Caco-2 (cell line): Measurements from ENCODE around the gene INSL3. TPM values are rescaled to one million over a fixed set of nuclear protein-coding genes. Genes with fewer than 3 reads are reported as not detected.

ENCODE experiments used
- BruUV-seq: library from RNA; stranded (reverse); fragments of 400-500 nt; replicated peaks from 2 replicates; lab custom pipeline; 2021; lab: Mats Ljungman, UMichigan
- CTCF ChIA-PET: fragments of 300-600 bp; sonication (Branson Sonifier 250); formaldehyde crosslinking; loops from one replicate; lab custom pipeline; 2022; ENCODE audit warnings: antibody characterized with exemption; lab: Charles Lee
- POLR2A ChIA-PET: fragments of 300-600 bp; sonication (Branson Sonifier 250); formaldehyde crosslinking; loops from one replicate; lab custom pipeline; 2022; ENCODE audit warnings: antibody characterized with exemption; lab: Charles Lee
- DNase-seq, 2 experiments: peaks; one replicate each; pipeline versions ENCODE4 v3.0.0 to v3.0.0-alpha.2; 2020 to 2022
- H3K27me3 ChIP-seq: replicated peaks from 2 replicates; pipeline ENCODE4 v1.6.0; 2011; ENCODE audit warnings: low read length; ENCODE audit not compliant: control insufficient read depth, insufficient read depth
- H3K36me3 ChIP-seq: 2 replicates; pipeline ENCODE4 v1.5.1; 2011; ENCODE audit warnings: low read length; ENCODE audit not compliant: control insufficient read depth, insufficient read depth
- H3K4me1 ChIP-seq: fragments of 250-450 bp; sonication (Bioruptor Pico); 2 replicates; pipeline ENCODE4 v1.5.1; 2020; ENCODE audit warnings: mild to moderate bottlenecking
- H3K4me3 ChIP-seq: 2 replicates; pipeline ENCODE4 v1.5.1; 2011; ENCODE audit warnings: low read depth, mild to moderate bottlenecking, control low read depth, low read length
- H3K9me3 ChIP-seq: fragments of 250-450 bp; sonication (Bioruptor Pico); 2 replicates; pipeline ENCODE4 v1.5.1; 2020; ENCODE audit warnings: mild to moderate bottlenecking, moderate library complexity
- H3K27ac Mint-ChIP-seq: one replicate; pipeline ENCODE4 v1.8.0; 2022; ENCODE audit warnings: mixed read lengths; ENCODE audit not compliant: unreplicated experiment
- H3K27me3 Mint-ChIP-seq: one replicate; pipeline ENCODE4 v1.8.0; 2022; ENCODE audit warnings: mixed read lengths; ENCODE audit not compliant: insufficient read depth, unreplicated experiment
- H3K36me3 Mint-ChIP-seq: one replicate; pipeline ENCODE4 v1.8.0; 2022; ENCODE audit warnings: mild to moderate bottlenecking, mixed read lengths; ENCODE audit not compliant: insufficient read depth, unreplicated experiment
- H3K4me1 Mint-ChIP-seq: one replicate; pipeline ENCODE4 v1.8.0; 2022; ENCODE audit warnings: low read depth, mixed read lengths; ENCODE audit not compliant: unreplicated experiment
- H3K4me3 Mint-ChIP-seq: one replicate; pipeline ENCODE4 v1.8.0; 2022; ENCODE audit warnings: mild to moderate bottlenecking, moderate library complexity, mixed read lengths; ENCODE audit not compliant: unreplicated experiment
- H3K9me3 Mint-ChIP-seq: one replicate; pipeline ENCODE4 v1.8.0; 2022; ENCODE audit warnings: mixed read lengths; ENCODE audit not compliant: unreplicated experiment
- intact Hi-C: fragments of 100-400 bp; cut with micrococcal nuclease; formaldehyde crosslinking; loops from one replicate; pipeline ENCODE4 v1.10.0; 2022; ENCODE audit not compliant: unreplicated experiment
- total RNA-seq: library from RNA; stranded (reverse); gene quantifications from 2 replicates; pipeline ENCODE4 v1.2.3, GENCODE V29; 2022
- TF ChIP-seq, protein P1 (sequence below), 2 experiments: fragments of 200-600 bp in 1 of 2; IDR thresholded peaks; 1 replicate in 1 of 2; 2 replicates in 1 of 2; pipeline versions ENCODE4 v1.5.1 to v1.8.0; 2011 to 2022; ENCODE audit warnings: antibody characterized with exemption in 1 of 2, control low read depth in 1 of 2, inconsistent platforms in 1 of 2, low read depth in 1 of 2, low read length in 1 of 2, mild to moderate bottlenecking in 1 of 2, moderate library complexity in 1 of 2; ENCODE audit not compliant: insufficient read depth in 1 of 2, severe bottlenecking in 1 of 2, unreplicated experiment in 1 of 2

INSL3 gene
- total RNA-seq, 1 experiment from 2014 or later, result not detected

DNA sequence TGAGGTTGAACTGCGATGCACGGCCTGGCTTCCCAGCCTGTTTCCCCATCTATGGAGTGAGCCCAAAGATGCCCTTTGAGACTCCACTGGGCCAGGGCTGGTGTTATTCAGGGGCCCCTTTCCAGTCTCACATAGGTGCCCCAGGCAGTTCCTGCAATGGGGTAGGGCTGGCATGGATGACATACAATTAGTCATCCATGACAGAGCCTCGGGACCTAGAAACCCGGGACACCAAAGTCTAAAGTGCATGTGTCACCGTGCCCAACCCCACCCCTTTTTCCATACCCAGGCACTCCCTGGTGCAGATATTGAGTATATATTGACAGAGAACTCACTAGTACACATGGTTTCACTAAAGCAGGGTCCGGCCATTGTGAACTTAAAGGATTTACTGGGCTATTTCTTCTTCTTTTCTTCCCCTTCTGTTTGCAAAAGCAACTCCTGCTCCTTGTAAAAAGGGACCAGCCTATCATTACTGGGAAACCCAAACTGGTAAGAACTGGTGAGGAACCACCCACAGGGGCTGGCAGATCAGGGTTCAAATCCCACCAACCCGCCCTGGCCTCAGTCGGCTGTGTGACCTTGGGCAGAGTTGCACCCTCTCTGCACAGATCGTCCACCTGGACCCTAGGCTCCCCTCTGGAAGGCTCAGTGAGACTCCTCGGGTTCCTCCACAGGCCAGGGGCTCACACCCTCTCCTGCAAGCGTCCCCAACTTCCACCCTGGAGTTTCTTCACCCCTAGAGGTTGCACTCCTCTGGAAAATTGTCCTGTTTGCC lies 23.7 kb downstream of the INSL3 start:
- CTCF ChIA-PET, result no interaction called here
- no peak overlapping the region for H3K27ac Mint-ChIP-seq

DNA sequence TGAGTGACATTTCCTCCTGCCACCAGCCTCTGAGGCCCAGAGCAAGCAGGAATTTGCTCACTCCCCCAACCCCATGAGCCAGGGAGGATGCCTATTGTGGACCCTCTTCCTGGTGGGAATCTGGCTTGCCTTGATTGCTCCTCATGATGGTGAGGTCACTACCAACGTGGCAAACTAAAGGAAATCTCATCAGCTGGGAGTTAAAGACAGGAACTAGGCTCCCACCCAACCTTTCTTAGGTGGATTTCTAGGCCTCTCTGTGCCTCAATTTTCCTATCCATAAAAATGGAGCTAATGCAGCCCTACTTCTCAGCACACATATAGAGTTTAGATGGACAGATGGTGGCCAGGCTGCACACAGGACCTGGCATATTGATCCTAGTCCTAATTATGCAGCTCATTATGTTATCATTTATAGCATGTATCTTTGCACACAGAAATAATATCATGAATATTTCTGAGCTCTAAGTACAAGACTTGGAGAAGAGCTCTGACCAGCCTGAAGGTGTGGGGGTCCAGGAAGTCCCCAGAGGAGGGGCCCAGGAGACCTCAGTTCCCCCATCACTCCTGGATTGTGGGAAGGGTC lies 24.4 kb downstream of the INSL3 start:
- Mint-ChIP-seq H3K27ac (no peak overlapping the region), H3K9me3 (no peaks in the 10 kb centered on the region), H3K27me3 (peaks cover 2% of the 10 kb centered on the region), H3K4me1 (no peaks in the 10 kb centered on the region), H3K4me3 (no peak overlapping the region), H3K36me3 (no peaks in the 10 kb centered on the region)
- Histone ChIP-seq H3K4me3 (no peak overlapping the region), H3K36me3 (no peaks in the 10 kb centered on the region), H3K4me1 (peaks cover 22% of the 10 kb centered on the region), H3K27me3 (no peaks in the 10 kb centered on the region), H3K9me3 (no peaks in the 10 kb centered on the region; the same call in 1 of the 2 replicates)
- BruUV-seq, result no TSS peak
- intact Hi-C loops, result no loop called here
- CTCF ChIA-PET, result no interaction called here
- DNase-seq, result no peak
- POLR2A ChIA-PET, result interaction anchor here (0.5 kb wide), 1 partner anchor 1832 kb away, joined by 3 read pairs; no protein-coding TSS in a partner anchor
- TF ChIP-seq, protein P1, sequence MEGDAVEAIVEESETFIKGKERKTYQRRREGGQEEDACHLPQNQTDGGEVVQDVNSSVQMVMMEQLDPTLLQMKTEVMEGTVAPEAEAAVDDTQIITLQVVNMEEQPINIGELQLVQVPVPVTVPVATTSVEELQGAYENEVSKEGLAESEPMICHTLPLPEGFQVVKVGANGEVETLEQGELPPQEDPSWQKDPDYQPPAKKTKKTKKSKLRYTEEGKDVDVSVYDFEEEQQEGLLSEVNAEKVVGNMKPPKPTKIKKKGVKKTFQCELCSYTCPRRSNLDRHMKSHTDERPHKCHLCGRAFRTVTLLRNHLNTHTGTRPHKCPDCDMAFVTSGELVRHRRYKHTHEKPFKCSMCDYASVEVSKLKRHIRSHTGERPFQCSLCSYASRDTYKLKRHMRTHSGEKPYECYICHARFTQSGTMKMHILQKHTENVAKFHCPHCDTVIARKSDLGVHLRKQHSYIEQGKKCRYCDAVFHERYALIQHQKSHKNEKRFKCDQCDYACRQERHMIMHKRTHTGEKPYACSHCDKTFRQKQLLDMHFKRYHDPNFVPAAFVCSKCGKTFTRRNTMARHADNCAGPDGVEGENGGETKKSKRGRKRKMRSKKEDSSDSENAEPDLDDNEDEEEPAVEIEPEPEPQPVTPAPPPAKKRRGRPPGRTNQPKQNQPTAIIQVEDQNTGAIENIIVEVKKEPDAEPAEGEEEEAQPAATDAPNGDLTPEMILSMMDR (IDR thresholded peaks at IDR 0.05; ENCODE audit: insufficient read depth in 1 of 2, low read depth in 1 of 2, low read length in 1 of 2, severe bottlenecking in 1 of 2, unreplicated experiment in 1 of 2), result no peak

More for the DNA sequence above, 23.7 kb downstream of the INSL3 start:
- Histone ChIP-seq H3K4me3 (no peak overlapping the region), H3K4me1 (peaks cover 22% of the 10 kb centered on the region), H3K27me3 (no peaks in the 10 kb centered on the region), H3K36me3 (no peaks in the 10 kb centered on the region), H3K9me3 (no peaks in the 10 kb centered on the region; the same call in 1 of the 2 replicates)
- TF ChIP-seq, protein P1 (IDR thresholded peaks at IDR 0.05; ENCODE audit: insufficient read depth in 1 of 2, low read depth in 1 of 2, low read length in 1 of 2, severe bottlenecking in 1 of 2, unreplicated experiment in 1 of 2), result no peak
- H3K9me3 Mint-ChIP-seq, result no peaks in the 10 kb centered on the region
- peak; percentile 48 to 78 for DNase-seq
- H3K36me3 Mint-ChIP-seq, result no peaks in the 10 kb centered on the region
- H3K27me3 Mint-ChIP-seq, result peaks cover 2% of the 10 kb centered on the region
- POLR2A ChIA-PET, result interaction anchor here (0.5 kb wide), 1 partner anchor 1831 kb away, joined by 3 read pairs; no protein-coding TSS in a partner anchor
- no peak overlapping the region for H3K4me3 Mint-ChIP-seq
- no TSS peak for BruUV-seq
- intact Hi-C loops, result no loop called here
- H3K4me1 Mint-ChIP-seq, result no peaks in the 10 kb centered on the region

DNA sequence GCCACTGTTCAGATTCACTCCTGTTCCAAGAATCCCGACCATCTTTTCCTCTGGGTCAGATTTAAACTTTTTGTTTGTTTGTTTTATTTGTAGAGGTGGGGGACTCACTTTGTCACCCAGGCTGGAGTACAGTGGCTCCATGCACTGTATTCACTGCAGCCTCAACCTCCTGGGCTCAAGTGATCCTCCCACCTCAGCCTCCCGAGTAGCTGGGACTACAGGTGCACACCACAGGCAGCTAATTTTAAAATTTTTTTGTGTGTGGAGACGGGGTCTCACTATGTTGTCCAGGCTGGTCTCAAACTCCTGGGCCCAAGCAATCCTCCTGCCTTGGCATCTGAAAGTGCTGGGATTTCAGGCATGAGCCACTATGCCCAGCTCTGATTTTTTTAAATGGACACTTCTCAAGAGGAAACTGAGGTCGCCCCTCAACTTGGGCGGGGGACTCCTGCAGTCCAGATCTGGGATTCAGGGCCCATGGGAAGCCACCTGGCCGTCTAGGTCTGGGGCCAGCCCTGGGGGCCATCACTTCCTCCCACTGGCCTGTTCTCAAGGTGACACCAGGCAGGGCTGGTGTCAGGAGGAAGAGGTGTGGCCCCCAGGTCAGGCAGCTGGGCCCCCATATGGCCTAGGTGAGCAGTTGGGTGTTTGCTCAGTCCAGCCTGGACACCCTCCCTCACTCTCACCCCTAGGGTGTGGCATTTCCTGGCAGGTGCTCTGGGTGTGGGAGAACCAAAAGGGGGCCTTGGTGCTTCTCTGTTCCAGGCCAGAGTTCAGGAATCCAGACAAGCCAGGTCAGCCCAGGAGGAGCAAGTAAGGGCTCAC lies 25.1 kb downstream of the INSL3 start:
- Mint-ChIP-seq H3K36me3 (no peaks in the 10 kb centered on the region), H3K27me3 (peaks cover 2% of the 10 kb centered on the region), H3K4me3 (no peak overlapping the region), H3K4me1 (no peaks in the 10 kb centered on the region), H3K9me3 (no peaks in the 10 kb centered on the region), H3K27ac (no peak overlapping the region)
- TF ChIP-seq, protein P1 (IDR thresholded peaks at IDR 0.05; ENCODE audit: insufficient read depth in 1 of 2, low read depth in 1 of 2, low read length in 1 of 2, severe bottlenecking in 1 of 2, unreplicated experiment in 1 of 2), result no peak
- H3K27me3 ChIP-seq, result no peaks in the 10 kb centered on the region
- no TSS peak for BruUV-seq
- peak overlapping the region; percentile 51 for H3K4me3 ChIP-seq
- peaks cover 22% of the 10 kb centered on the region for H3K4me1 ChIP-seq
- H3K36me3 ChIP-seq, result no peaks in the 10 kb centered on the region
- CTCF ChIA-PET, result no interaction called here
- no peaks in the 10 kb centered on the region; the same call in 1 of the 2 replicates for H3K9me3 ChIP-seq
- POLR2A ChIA-PET, result no interaction called here
- peak; percentile 48 to 86 for DNase-seq
- intact Hi-C loops, result no loop called here
